H1 (cell line): ENCODE measurements around the gene CDC5L. TPM values are rescaled to one million over a fixed set of nuclear protein-coding genes. Genes with fewer than 3 reads are reported as not detected.

Experiments
- BACH1 ChIP-seq: IDR thresholded peaks from 2 replicates; pipeline ENCODE4 v1.6.1; 2012; ENCODE audit warnings: low read length, improper control_type of control experiment
- CHD1 ChIP-seq: IDR thresholded peaks from 2 replicates; pipeline ENCODE4 v1.6.1; 2012; ENCODE audit warnings: low read depth, low read length, improper control_type of control experiment
- CREB1 ChIP-seq: IDR thresholded peaks from 2 replicates; pipeline ENCODE4 v1.6.1; 2012; ENCODE audit warnings: inconsistent platforms
- GTF2F1 ChIP-seq: IDR thresholded peaks from 2 replicates; pipeline ENCODE4 v1.6.1; 2012; ENCODE audit warnings: low read depth, low read length, improper control_type of control experiment, borderline replicate concordance
- JUND ChIP-seq: IDR thresholded peaks from 2 replicates; pipeline ENCODE4 v1.6.1; 2011; ENCODE audit warnings: mild to moderate bottlenecking, improper control_type of control experiment, low read length
- SP1 ChIP-seq: IDR thresholded peaks from 2 replicates; pipeline ENCODE4 v1.6.1; 2011; ENCODE audit warnings: low read depth, low read length
- polyA plus RNA-seq, 7 experiments: library from polyadenylated mRNA; depleted of rRNA in 3 of 7; stranded (reverse) in 5 of 7; unstranded in 2 of 7; fragments of >200 nt in 5 of 7; fragments of 200-250 nt in 2 of 7; gene quantifications; 1 replicate in 5 of 7; 2 replicates in 1 of 7; 4 replicates in 1 of 7; pipeline versions ENCODE4 v1.2.1 to v1.2.3, GENCODE V29; 2011 to 2013; ENCODE audit warnings: missing spikeins in 2 of 7, mixed read lengths in 2 of 7
- total RNA-seq: library from RNA; stranded (reverse); fragmentation: NEBNext Ultra II Directional; extraction: Animal tissue kit (Norgen Biotek cat#: 25700); gene quantifications from 2 replicates; pipeline ENCODE4 v1.2.1, GENCODE V29; 2021
- TF ChIP-seq, protein P1 (sequence below): fragments of 300-600 bp; sonication (generic); IDR thresholded peaks from 2 replicates; pipeline ENCODE4 v1.7.1; 2012; ENCODE audit warnings: low read length, moderate library complexity, mild to moderate bottlenecking, inconsistent platforms; ENCODE audit not compliant: insufficient replicate concordance
- TF ChIP-seq, protein P2 (sequence below), 3 experiments: IDR thresholded peaks; 1 replicate in 2 of 3; 2 replicates in 1 of 3; pipeline versions ENCODE4 v1.5.1 to v1.6.1; 2011; ENCODE audit warnings: low read length in 3 of 3, mild to moderate bottlenecking in 3 of 3, inconsistent platforms in 2 of 3, low read depth in 1 of 3, moderate library complexity in 1 of 3; ENCODE audit not compliant: insufficient read depth in 1 of 3; ENCODE audit errors: control extremely low read depth in 1 of 3

The CDC5L gene
- total and polyA plus RNA-seq, 2 of the 8 experiments (the other 6 are each of a cell fraction or from before 2014, with no cell fraction given), result 8.4 to 32.8 TPM

DNA sequence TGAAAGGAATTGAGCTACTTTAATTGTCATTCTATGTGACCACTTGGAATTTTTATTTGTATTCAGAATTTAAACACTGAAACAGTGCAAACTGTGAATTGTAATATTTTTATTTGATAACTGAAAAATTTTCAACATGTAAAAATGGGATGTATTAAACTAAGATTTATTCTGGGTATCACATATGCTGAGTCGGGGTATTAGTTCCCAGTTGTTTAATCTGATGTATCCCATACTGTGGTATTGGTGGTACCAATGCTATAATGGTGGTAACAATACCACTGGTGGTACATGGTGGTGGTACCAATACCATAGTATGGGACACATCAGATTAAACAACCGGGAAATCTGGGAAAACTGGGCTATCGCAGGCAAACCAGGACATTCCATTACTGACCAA lies 79.4 kb downstream of the CDC5L start (continued):
- TF ChIP-seq, protein P1, sequence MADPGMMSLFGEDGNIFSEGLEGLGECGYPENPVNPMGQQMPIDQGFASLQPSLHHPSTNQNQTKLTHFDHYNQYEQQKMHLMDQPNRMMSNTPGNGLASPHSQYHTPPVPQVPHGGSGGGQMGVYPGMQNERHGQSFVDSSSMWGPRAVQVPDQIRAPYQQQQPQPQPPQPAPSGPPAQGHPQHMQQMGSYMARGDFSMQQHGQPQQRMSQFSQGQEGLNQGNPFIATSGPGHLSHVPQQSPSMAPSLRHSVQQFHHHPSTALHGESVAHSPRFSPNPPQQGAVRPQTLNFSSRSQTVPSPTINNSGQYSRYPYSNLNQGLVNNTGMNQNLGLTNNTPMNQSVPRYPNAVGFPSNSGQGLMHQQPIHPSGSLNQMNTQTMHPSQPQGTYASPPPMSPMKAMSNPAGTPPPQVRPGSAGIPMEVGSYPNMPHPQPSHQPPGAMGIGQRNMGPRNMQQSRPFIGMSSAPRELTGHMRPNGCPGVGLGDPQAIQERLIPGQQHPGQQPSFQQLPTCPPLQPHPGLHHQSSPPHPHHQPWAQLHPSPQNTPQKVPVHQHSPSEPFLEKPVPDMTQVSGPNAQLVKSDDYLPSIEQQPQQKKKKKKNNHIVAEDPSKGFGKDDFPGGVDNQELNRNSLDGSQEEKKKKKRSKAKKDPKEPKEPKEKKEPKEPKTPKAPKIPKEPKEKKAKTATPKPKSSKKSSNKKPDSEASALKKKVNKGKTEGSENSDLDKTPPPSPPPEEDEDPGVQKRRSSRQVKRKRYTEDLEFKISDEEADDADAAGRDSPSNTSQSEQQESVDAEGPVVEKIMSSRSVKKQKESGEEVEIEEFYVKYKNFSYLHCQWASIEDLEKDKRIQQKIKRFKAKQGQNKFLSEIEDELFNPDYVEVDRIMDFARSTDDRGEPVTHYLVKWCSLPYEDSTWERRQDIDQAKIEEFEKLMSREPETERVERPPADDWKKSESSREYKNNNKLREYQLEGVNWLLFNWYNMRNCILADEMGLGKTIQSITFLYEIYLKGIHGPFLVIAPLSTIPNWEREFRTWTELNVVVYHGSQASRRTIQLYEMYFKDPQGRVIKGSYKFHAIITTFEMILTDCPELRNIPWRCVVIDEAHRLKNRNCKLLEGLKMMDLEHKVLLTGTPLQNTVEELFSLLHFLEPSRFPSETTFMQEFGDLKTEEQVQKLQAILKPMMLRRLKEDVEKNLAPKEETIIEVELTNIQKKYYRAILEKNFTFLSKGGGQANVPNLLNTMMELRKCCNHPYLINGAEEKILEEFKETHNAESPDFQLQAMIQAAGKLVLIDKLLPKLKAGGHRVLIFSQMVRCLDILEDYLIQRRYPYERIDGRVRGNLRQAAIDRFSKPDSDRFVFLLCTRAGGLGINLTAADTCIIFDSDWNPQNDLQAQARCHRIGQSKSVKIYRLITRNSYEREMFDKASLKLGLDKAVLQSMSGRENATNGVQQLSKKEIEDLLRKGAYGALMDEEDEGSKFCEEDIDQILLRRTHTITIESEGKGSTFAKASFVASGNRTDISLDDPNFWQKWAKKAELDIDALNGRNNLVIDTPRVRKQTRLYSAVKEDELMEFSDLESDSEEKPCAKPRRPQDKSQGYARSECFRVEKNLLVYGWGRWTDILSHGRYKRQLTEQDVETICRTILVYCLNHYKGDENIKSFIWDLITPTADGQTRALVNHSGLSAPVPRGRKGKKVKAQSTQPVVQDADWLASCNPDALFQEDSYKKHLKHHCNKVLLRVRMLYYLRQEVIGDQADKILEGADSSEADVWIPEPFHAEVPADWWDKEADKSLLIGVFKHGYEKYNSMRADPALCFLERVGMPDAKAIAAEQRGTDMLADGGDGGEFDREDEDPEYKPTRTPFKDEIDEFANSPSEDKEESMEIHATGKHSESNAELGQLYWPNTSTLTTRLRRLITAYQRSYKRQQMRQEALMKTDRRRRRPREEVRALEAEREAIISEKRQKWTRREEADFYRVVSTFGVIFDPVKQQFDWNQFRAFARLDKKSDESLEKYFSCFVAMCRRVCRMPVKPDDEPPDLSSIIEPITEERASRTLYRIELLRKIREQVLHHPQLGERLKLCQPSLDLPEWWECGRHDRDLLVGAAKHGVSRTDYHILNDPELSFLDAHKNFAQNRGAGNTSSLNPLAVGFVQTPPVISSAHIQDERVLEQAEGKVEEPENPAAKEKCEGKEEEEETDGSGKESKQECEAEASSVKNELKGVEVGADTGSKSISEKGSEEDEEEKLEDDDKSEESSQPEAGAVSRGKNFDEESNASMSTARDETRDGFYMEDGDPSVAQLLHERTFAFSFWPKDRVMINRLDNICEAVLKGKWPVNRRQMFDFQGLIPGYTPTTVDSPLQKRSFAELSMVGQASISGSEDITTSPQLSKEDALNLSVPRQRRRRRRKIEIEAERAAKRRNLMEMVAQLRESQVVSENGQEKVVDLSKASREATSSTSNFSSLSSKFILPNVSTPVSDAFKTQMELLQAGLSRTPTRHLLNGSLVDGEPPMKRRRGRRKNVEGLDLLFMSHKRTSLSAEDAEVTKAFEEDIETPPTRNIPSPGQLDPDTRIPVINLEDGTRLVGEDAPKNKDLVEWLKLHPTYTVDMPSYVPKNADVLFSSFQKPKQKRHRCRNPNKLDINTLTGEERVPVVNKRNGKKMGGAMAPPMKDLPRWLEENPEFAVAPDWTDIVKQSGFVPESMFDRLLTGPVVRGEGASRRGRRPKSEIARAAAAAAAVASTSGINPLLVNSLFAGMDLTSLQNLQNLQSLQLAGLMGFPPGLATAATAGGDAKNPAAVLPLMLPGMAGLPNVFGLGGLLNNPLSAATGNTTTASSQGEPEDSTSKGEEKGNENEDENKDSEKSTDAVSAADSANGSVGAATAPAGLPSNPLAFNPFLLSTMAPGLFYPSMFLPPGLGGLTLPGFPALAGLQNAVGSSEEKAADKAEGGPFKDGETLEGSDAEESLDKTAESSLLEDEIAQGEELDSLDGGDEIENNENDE, result no peak
- TF ChIP-seq, protein P2, sequence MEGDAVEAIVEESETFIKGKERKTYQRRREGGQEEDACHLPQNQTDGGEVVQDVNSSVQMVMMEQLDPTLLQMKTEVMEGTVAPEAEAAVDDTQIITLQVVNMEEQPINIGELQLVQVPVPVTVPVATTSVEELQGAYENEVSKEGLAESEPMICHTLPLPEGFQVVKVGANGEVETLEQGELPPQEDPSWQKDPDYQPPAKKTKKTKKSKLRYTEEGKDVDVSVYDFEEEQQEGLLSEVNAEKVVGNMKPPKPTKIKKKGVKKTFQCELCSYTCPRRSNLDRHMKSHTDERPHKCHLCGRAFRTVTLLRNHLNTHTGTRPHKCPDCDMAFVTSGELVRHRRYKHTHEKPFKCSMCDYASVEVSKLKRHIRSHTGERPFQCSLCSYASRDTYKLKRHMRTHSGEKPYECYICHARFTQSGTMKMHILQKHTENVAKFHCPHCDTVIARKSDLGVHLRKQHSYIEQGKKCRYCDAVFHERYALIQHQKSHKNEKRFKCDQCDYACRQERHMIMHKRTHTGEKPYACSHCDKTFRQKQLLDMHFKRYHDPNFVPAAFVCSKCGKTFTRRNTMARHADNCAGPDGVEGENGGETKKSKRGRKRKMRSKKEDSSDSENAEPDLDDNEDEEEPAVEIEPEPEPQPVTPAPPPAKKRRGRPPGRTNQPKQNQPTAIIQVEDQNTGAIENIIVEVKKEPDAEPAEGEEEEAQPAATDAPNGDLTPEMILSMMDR (IDR thresholded peaks at IDR 0.05; ENCODE audit: control extremely low read depth in 1 of 3, insufficient read depth in 1 of 3, low read depth in 1 of 3, low read length in 3 of 3), result no peak
- TF ChIP-seq CHD1 (no peak), GTF2F1 (no peak), JUND (no peak), CREB1 (no peak), BACH1 (no peak), SP1 (no peak)
